Panc1 (cell line): Measurements from ENCODE around the gene SIVA1.

ENCODE experiments used
- CTCF ChIP-seq: fragments of 450-650 bp; IDR thresholded peaks from 2 replicates; pipeline ENCODE4 v1.5.1; 2017; ENCODE audit warnings: mild to moderate bottlenecking
- POLR2AphosphoS5 ChIP-seq: IDR thresholded peaks from 2 replicates; pipeline ENCODE4 v1.6.1; 2012; ENCODE audit warnings: mild to moderate bottlenecking, low read depth, low read length, moderate library complexity
- SIN3A ChIP-seq: IDR thresholded peaks from 2 replicates; pipeline ENCODE4 v1.6.1; 2012; ENCODE audit warnings: low read depth, mild to moderate bottlenecking, low read length, moderate library complexity, borderline replicate concordance; ENCODE audit not compliant: insufficient read depth
- TCF7L2 ChIP-seq: IDR thresholded peaks from 2 replicates; pipeline ENCODE4 v1.6.1; 2011; ENCODE audit warnings: mild to moderate bottlenecking, low read depth, low read length, inconsistent platforms
- TF ChIP-seq, protein P1 (sequence below), 2 experiments: IDR thresholded peaks; 2 replicates each; pipeline ENCODE4 v1.6.1; 2011 to 2012; ENCODE audit warnings: low read depth in 2 of 2, control low read depth in 1 of 2, low read length in 1 of 2, mild to moderate bottlenecking in 1 of 2, moderate library complexity in 1 of 2; ENCODE audit not compliant: insufficient read depth in 1 of 2

DNA sequence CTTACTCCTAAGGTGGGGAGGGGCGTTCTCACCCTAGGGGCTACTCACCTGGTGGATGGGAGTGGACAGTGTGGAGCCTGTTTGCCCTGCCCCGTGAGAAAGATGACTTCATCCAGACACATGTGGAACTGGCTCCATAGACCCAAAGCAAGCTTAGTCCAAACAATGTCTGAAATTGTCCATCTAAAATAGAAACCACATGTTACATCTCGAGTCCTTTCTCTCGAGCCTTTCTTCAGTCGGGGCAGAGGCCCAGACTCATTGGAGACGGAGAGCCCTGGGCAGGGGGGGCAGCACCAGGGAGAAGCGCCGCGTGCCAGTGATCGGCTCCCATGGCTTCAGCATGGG is 4.3 kb downstream of the SIVA1 start:
- no peak for TF ChIP-seq POLR2AphosphoS5
- no peak for TF ChIP-seq CTCF
- TF ChIP-seq SIN3A, result no peak
- TF ChIP-seq TCF7L2, result no peak
- TF ChIP-seq, protein P1, sequence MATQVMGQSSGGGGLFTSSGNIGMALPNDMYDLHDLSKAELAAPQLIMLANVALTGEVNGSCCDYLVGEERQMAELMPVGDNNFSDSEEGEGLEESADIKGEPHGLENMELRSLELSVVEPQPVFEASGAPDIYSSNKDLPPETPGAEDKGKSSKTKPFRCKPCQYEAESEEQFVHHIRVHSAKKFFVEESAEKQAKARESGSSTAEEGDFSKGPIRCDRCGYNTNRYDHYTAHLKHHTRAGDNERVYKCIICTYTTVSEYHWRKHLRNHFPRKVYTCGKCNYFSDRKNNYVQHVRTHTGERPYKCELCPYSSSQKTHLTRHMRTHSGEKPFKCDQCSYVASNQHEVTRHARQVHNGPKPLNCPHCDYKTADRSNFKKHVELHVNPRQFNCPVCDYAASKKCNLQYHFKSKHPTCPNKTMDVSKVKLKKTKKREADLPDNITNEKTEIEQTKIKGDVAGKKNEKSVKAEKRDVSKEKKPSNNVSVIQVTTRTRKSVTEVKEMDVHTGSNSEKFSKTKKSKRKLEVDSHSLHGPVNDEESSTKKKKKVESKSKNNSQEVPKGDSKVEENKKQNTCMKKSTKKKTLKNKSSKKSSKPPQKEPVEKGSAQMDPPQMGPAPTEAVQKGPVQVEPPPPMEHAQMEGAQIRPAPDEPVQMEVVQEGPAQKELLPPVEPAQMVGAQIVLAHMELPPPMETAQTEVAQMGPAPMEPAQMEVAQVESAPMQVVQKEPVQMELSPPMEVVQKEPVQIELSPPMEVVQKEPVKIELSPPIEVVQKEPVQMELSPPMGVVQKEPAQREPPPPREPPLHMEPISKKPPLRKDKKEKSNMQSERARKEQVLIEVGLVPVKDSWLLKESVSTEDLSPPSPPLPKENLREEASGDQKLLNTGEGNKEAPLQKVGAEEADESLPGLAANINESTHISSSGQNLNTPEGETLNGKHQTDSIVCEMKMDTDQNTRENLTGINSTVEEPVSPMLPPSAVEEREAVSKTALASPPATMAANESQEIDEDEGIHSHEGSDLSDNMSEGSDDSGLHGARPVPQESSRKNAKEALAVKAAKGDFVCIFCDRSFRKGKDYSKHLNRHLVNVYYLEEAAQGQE (IDR thresholded peaks at IDR 0.05; ENCODE audit: insufficient read depth in 1 of 2, low read depth in 2 of 2, low read length in 1 of 2), result no peak
